HG03108 (cell line): Measurements from ENCODE around the gene STARD3NL.
"Not testable (repeated sequence)": the region's sequence is repeated elsewhere in the genome, so short reads cannot be mapped to it uniquely, and the experiment has no call there.

ENCODE experiments used
- ATAC-seq: cut with Tn5 transposase; IDR thresholded peaks from one replicate; pipeline ENCODE4 v1.9.1; 2021; ENCODE audit warnings: moderate library complexity; ENCODE audit not compliant: unreplicated experiment

Gene STARD3NL

GRCh38 chr7:38178004-38178694 lies at the start of gene STARD3NL:
Gene STARD3NL, plus strand, starts transcription at chr7:38178245. Its CDS starts 29,260 bp downstream, at chr7:38207505.
- ATAC-seq: peak; percentile 99

GRCh38 chr7:38129162-38129561 lies 48.9 kb upstream of the STARD3NL start:
- ATAC-seq: no peak

GRCh38 chr7:38129579-38129978 lies 48.5 kb upstream of the STARD3NL start:
- no peak for ATAC-seq

- no peak for ATAC-seq
These were observed 39.9 kb upstream of the STARD3NL start for GRCh38 chr7:38138171-38138570.

- no peak for ATAC-seq
These were observed 36.9 kb upstream of the STARD3NL start for GRCh38 chr7:38141187-38141586.

GRCh38 chr7:38142736-38143135 lies 35.3 kb upstream of the STARD3NL start:
- peak; percentile 87 for ATAC-seq

GRCh38 chr7:38147005-38147404 lies 31.0 kb upstream of the STARD3NL start:
- ATAC-seq: no peak

- ATAC-seq: no peak
These were observed 26.5 kb upstream of the STARD3NL start for GRCh38 chr7:38151556-38151955.

- ATAC-seq: no peak
These were observed 24.5 kb upstream of the STARD3NL start for GRCh38 chr7:38153515-38153914.

GRCh38 chr7:38154278-38154677 lies 23.8 kb upstream of the STARD3NL start:
- ATAC-seq: no peak

- ATAC-seq: no peak
These were observed 18.0 kb upstream of the STARD3NL start for GRCh38 chr7:38160003-38160571.

- ATAC-seq: no peak
These were observed 16.0 kb upstream of the STARD3NL start for GRCh38 chr7:38162036-38162435.

- no peak for ATAC-seq
These were observed 14.4 kb upstream of the STARD3NL start for GRCh38 chr7:38163671-38164070.

- no peak for ATAC-seq
These were observed 9.0 kb upstream of the STARD3NL start for GRCh38 chr7:38168890-38169570.

- ATAC-seq: peak; percentile 59
These were observed 8.2 kb upstream of the STARD3NL start for GRCh38 chr7:38169847-38170246.

GRCh38 chr7:38171623-38172391 lies 6.2 kb upstream of the STARD3NL start:
- ATAC-seq: peak; percentile 40

GRCh38 chr7:38175547-38175946 lies 2.5 kb upstream of the STARD3NL start:
- not testable (repeated sequence) for ATAC-seq

GRCh38 chr7:38177621-38178003 lies 433 bp upstream of the STARD3NL start:
- no peak for ATAC-seq

GRCh38 chr7:38178695-38179344 lies 775 bp downstream of the STARD3NL start:
- ATAC-seq: peak; percentile 24

GRCh38 chr7:38179776-38180226 lies 1.8 kb downstream of the STARD3NL start:
- ATAC-seq: no peak

- ATAC-seq: no peak
These were observed 3.1 kb downstream of the STARD3NL start for GRCh38 chr7:38181111-38181510.
